Measurements from ENCODE around the gene LOX.

DNA sequence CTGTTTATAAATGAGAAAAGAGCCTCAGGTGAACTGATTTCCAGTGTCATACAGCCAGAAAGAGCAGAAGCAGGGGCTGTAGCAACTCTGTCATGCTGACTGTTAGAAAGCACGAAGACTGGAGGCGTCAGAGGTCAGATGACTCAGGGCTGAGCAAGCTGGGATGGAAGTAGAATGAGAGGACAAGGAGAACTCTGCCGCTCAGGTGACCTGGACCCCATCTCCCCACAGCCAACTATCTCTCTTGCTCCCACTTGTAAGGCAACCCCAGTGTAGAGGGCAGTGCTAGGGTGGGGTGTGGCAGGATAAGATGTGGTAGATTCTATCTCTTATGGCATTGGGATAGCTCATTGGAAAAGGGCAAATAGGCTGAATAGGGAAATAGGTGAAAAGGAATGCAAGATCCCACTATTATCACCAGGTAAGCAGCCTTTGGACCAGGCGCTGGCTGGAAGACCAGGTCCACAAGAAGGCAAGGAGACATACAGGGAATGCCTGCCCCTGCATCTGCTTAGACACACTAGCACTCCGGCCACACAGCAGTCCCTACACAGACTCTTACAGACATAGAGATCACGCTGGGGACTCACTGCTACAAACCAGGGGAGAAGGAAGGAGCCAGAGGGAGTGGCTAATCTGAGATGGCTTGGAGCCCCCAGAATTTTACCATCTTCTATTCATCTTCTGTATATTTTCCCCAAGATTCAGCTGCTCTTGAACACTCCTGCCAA, 21.2 kb upstream of the LOX start:
- TF ChIP-seq, protein P1, sequence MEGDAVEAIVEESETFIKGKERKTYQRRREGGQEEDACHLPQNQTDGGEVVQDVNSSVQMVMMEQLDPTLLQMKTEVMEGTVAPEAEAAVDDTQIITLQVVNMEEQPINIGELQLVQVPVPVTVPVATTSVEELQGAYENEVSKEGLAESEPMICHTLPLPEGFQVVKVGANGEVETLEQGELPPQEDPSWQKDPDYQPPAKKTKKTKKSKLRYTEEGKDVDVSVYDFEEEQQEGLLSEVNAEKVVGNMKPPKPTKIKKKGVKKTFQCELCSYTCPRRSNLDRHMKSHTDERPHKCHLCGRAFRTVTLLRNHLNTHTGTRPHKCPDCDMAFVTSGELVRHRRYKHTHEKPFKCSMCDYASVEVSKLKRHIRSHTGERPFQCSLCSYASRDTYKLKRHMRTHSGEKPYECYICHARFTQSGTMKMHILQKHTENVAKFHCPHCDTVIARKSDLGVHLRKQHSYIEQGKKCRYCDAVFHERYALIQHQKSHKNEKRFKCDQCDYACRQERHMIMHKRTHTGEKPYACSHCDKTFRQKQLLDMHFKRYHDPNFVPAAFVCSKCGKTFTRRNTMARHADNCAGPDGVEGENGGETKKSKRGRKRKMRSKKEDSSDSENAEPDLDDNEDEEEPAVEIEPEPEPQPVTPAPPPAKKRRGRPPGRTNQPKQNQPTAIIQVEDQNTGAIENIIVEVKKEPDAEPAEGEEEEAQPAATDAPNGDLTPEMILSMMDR (IDR thresholded peaks at IDR 0.05) = no peak
- no peak for TF ChIP-seq POLR2A (IDR thresholded peaks at IDR 0.05)

All from gastroesophageal sphincter (tissue), 3 donors.